ENCODE data around the gene PLEKHM2.

- no peak for TF ChIP-seq SP1 (CRISPR knock-in tag; conservative IDR thresholded peaks at IDR 0.05)
- no peak for TF ChIP-seq ATF2 (CRISPR knock-in tag; IDR thresholded peaks at IDR 0.05; ENCODE audit: borderline replicate concordance, low read depth)
- no peak for TF ChIP-seq JUN (CRISPR knock-in tag; IDR thresholded peaks at IDR 0.05)
- no peak for TF ChIP-seq ATF3 (CRISPR knock-in tag; conservative IDR thresholded peaks at IDR 0.05)
- TF ChIP-seq IRF2 (CRISPR knock-in tag; IDR thresholded peaks at IDR 0.05; ENCODE audit: borderline replicate concordance, low read depth) = no peak
- TF ChIP-seq FOXP4 (CRISPR knock-in tag; IDR thresholded peaks at IDR 0.05) = no peak
- no peak for TF ChIP-seq CTCF (IDR thresholded peaks at IDR 0.05)
- TF ChIP-seq USF2 (CRISPR knock-in tag; IDR thresholded peaks at IDR 0.05) = no peak
- TF ChIP-seq ETV6 (CRISPR knock-in tag; IDR thresholded peaks at IDR 0.05) = no peak
- no peak for TF ChIP-seq CREM (CRISPR knock-in tag; IDR thresholded peaks at IDR 0.05)
- no peak for TF ChIP-seq ZNF423 (CRISPR knock-in tag; IDR thresholded peaks at IDR 0.05)
Measured at GRCh38 chr1:15755021-15755645, 71.0 kb downstream of the PLEKHM2 start.

All from WTC11 (cell line).